GM12878 (cell line): ENCODE measurements around the gene PRRC2A. TPM values are rescaled to one million over a fixed set of nuclear protein-coding genes. Genes with fewer than 3 reads are reported as not detected.

ENCODE experiments used
- ATAC-seq: fragments of 200-7000 bp; cut with Tn5 transposase; 3 replicates; pipeline ENCODE4 v1.9.1; 2020; ENCODE audit warnings: mild to moderate bottlenecking, moderate library complexity
- BruUV-seq: library from RNA; stranded (reverse); fragments of 400-500 nt; replicated peaks from 2 replicates; lab custom pipeline; 2021; lab: Mats Ljungman, UMichigan
- CTCF ChIA-PET: fragments of 300-600 bp; sonication (Branson Sonifier 250); formaldehyde crosslinking; extraction: SDS; loops from one replicate; lab custom pipeline; 2021; ENCODE audit warnings: inconsistent platforms; lab: Yijun Ruan, JAX
- POLR2A ChIA-PET: fragments of 350-600 bp; formaldehyde crosslinking; extraction: SDS; loops from one replicate; lab custom pipeline; 2021; ENCODE audit warnings: inconsistent platforms; lab: Charles Lee
- RAD21 ChIA-PET: fragments of 300-600 bp; sonication (Branson Sonifier 250); formaldehyde crosslinking; loops from one replicate; lab custom pipeline; 2023; ENCODE audit warnings: antibody characterized with exemption; ENCODE audit not compliant: unreplicated experiment; lab: Charles Lee
- SMC1A ChIA-PET: fragments of 300-600 bp; sonication (Branson Sonifier 250); formaldehyde crosslinking; loops from one replicate; lab custom pipeline; 2023; ENCODE audit not compliant: unreplicated experiment, uncharacterized antibody; lab: Charles Lee
- DNase-seq: peaks from one replicate; pipeline ENCODE4 v3.0.0-alpha.2; 2011; ENCODE audit warnings: low read depth, low spot score
- FAIRE-seq: peaks from 3 replicates; lab custom pipeline; 2011; peaks lifted over from hg19 to GRCh38; lab: Jason Lieb, UNC
- H2AFZ ChIP-seq: 2 replicates; pipeline ENCODE4 v1.6.0; 2011; ENCODE audit warnings: low read depth, low read length, control low read depth; ENCODE audit not compliant: control insufficient read depth
- H3K27ac ChIP-seq: 2 replicates; pipeline ENCODE4 v1.5.1; 2011; ENCODE audit warnings: control low read depth; ENCODE audit not compliant: control insufficient read depth, insufficient read depth
- H3K27me3 ChIP-seq, 2 experiments: replicated peaks in 1 of 2; 2 replicates each; pipeline versions ENCODE4 v1.6.0 to v1.6.1; 2011; ENCODE audit warnings: low read length in 1 of 2; ENCODE audit not compliant: control insufficient read depth in 2 of 2, insufficient read depth in 2 of 2
- H3K36me3 ChIP-seq, 2 experiments: 2 replicates each; pipeline ENCODE4 v1.5.1; 2011; ENCODE audit warnings: low read length in 1 of 2; ENCODE audit not compliant: control insufficient read depth in 2 of 2, insufficient read depth in 2 of 2
- H3K4me1 ChIP-seq: 2 replicates; pipeline ENCODE4 v1.6.1; 2011; ENCODE audit warnings: mild to moderate bottlenecking, low read length, moderate library complexity, mixed read lengths; ENCODE audit not compliant: control insufficient read depth, insufficient read depth
- H3K4me2 ChIP-seq: 2 replicates; pipeline ENCODE4 v1.6.0; 2011; ENCODE audit warnings: control low read depth; ENCODE audit not compliant: control insufficient read depth, insufficient read depth
- H3K4me3 ChIP-seq: fragments of 200-600 bp; sonication (generic); 2 replicates; pipeline ENCODE4 v1.5.1; 2016
- H3K79me2 ChIP-seq: 2 replicates; pipeline ENCODE4 v1.6.0; 2011; ENCODE audit warnings: low read length; ENCODE audit not compliant: control insufficient read depth, insufficient read depth
- H3K9ac ChIP-seq: 2 replicates; pipeline ENCODE4 v1.8.0; 2011; ENCODE audit warnings: low read length, control low read depth, mixed read lengths; ENCODE audit not compliant: control insufficient read depth, insufficient read depth
- H3K9me3 ChIP-seq: replicated peaks from 3 replicates; pipeline ENCODE4 v1.5.1; 2011; ENCODE audit warnings: mild to moderate bottlenecking, low read length; ENCODE audit not compliant: control insufficient read depth, insufficient read depth
- H4K20me1 ChIP-seq: 2 replicates; pipeline ENCODE4 v1.6.0; 2011; ENCODE audit not compliant: control insufficient read depth, insufficient read depth
- BRCA1 ChIP-seq: IDR thresholded peaks from 2 replicates; pipeline ENCODE4 v1.6.1; 2011; ENCODE audit warnings: low read depth, low read length, improper control_type of control experiment
- FOXK2 ChIP-seq: fragments of 450-650 bp; IDR thresholded peaks from 2 replicates; pipeline ENCODE4 v1.6.1; 2017; ENCODE audit warnings: mild to moderate bottlenecking, moderate library complexity
- GATAD2B ChIP-seq: fragments of 450-650 bp; conservative IDR thresholded peaks from 2 replicates; pipeline ENCODE4 v1.6.1; 2017; ENCODE audit warnings: low read depth, mild to moderate bottlenecking, moderate library complexity
- IKZF2 ChIP-seq, 2 experiments: fragments of 450-650 bp; IDR thresholded peaks; 2 replicates each; pipeline ENCODE4 v1.6.1; 2017; ENCODE audit warnings: mild to moderate bottlenecking in 2 of 2, moderate library complexity in 2 of 2
- NKRF ChIP-seq: fragments of 450-650 bp; conservative IDR thresholded peaks from 2 replicates; pipeline ENCODE4 v1.6.1; 2017; ENCODE audit warnings: mild to moderate bottlenecking, moderate library complexity
- RBBP5 ChIP-seq: fragments of 200-600 bp; sonication (generic); conservative IDR thresholded peaks from 2 replicates; pipeline ENCODE4 v1.6.1; 2016
- RELA ChIP-seq: fragments of 450-650 bp; IDR thresholded peaks from 2 replicates; pipeline ENCODE4 v1.8.0; 2014; ENCODE audit warnings: borderline replicate concordance; ENCODE audit not compliant: partially characterized antibody
- SMARCA5 ChIP-seq: fragments of 450-650 bp; IDR thresholded peaks from 2 replicates; pipeline ENCODE4 v1.6.1; 2017; ENCODE audit warnings: mild to moderate bottlenecking
- ZNF592 ChIP-seq: fragments of 450-650 bp; IDR thresholded peaks from 2 replicates; pipeline ENCODE4 v1.6.1; 2017; ENCODE audit warnings: mild to moderate bottlenecking, moderate library complexity
- ZSCAN29 ChIP-seq: fragments of 450-650 bp; IDR thresholded peaks from 2 replicates; pipeline ENCODE4 v1.6.1; 2017; ENCODE audit warnings: mild to moderate bottlenecking, moderate library complexity
- WGBS: methylation state at CpG from one replicate; pipeline ENCODE4 v1.1.6; 2016; ENCODE audit warnings: low lambda C conversion rate; ENCODE audit not compliant: insufficient replicate concordance, insufficient coverage; ENCODE audit errors: missing lambda C conversion rate; 5-methylcytosine and 5-hydroxymethylcytosine counted together
- in situ Hi-C: fragments of 300-500 bp; cut with MboI; formaldehyde crosslinking; loops from 9 replicates; pipeline ENCODE4 v1.14.3; 2018; ENCODE audit warnings: mixed read lengths
- intact Hi-C: fragments of 100-400 bp; cut with micrococcal nuclease; formaldehyde crosslinking; loops from one replicate; pipeline ENCODE4 v1.14.2; 2022; ENCODE audit not compliant: unreplicated experiment
- polyA plus RNA-seq, 11 experiments: library from polyadenylated mRNA; depleted of rRNA in 4 of 11; unstranded in 6 of 11; stranded (reverse) in 5 of 11; fragments of >200 nt; fragmentation: Nextera tagmentation in 4 of 11; fragmentation: Illumina TruSeq in 1 of 11; extraction: Ambion mirVana in 4 of 11; extraction: Trizol in 1 of 11; gene quantifications; 1 replicate in 1 of 11; 2 replicates in 10 of 11; pipeline versions ENCODE4 v1.2.1 to v1.2.3, GENCODE V29; 2011 to 2016; ENCODE audit warnings: inconsistent platforms in 2 of 11, missing spikeins in 2 of 11, low read depth in 1 of 11
- total RNA-seq, 4 experiments: library from RNA; depleted of rRNA in 3 of 4; stranded (reverse); fragments of >200 nt in 3 of 4; fragmentation: Illumina TruSeq in 1 of 4; extraction: Trizol in 1 of 4; gene quantifications; 2 replicates each; pipeline versions ENCODE4 v1.2.1 to v1.2.3, GENCODE V29; 2013 to 2021

The PRRC2A gene
- total and polyA plus RNA-seq, 10 of the 15 experiments (the other 5 are each of a cell fraction or from before 2014, with no cell fraction given) = 0.40 to 244 (median 61.3) TPM

GRCh38 chr6:31666337-31666965 is 45.9 kb downstream of the PRRC2A start:
- WGBS = 2% methylated on average over 15 of the region's 15 CpGs
- CTCF ChIA-PET = interaction anchor here (0.9 to 1.6 kb wide), 2 partner anchors 68 to 165 kb away, joined by 3 to 9 read pairs; no protein-coding TSS in a partner anchor
- peak; percentile 52 for FAIRE-seq

More at GRCh38 chr6:31666337-31666965, 45.9 kb downstream of the PRRC2A start:
- ChIA-PET RAD21 (interaction anchor here (1.6 kb wide), 1 partner anchor 13 kb away, joined by 3 read pairs; no protein-coding TSS in a partner anchor), POLR2A (interaction anchor here (0.5 to 1.4 kb wide), 7 partner anchors 8 to 305 kb away, joined by 3 to 7 read pairs (median 4); partner anchors contain the start of genes BAG6 and DXO), SMC1A (interaction anchor here (0.7 to 1.1 kb wide), 3 partner anchors 10 to 44 kb away, joined by 3 read pairs; no protein-coding TSS in a partner anchor)
- in situ Hi-C loops (no loop called here), intact Hi-C loops (loop anchor here (5.0 kb wide), 2 partner anchors 71 to 166 kb away; partner anchors contain the start of gene CLIC1)
- Histone ChIP-seq H3K9ac (peak overlapping the region; percentile 97), H3K27ac (peak overlapping the region; percentile 94), H4K20me1 (no peaks in the 10 kb centered on the region), H3K4me3 (peak overlapping the region; percentile 93), H3K9me3 (no peaks in the 10 kb centered on the region), H2AFZ (peak overlapping the region; percentile 77; the same call in 1 of the 2 replicates), H3K36me3 (peaks cover 18 to 39% of the 10 kb centered on the region in 2 experiments), H3K79me2 (peaks cover 51% of the 10 kb centered on the region), H3K4me1 (peaks cover 32% of the 10 kb centered on the region)
- no TSS peak for BruUV-seq
- no peak for ATAC-seq
- DNase-seq = no peak
- TF ChIP-seq BRCA1 (no peak), FOXK2 (0 out of 2 replicates have a peak, but pooled peaks have one; percentile 7), ZSCAN29 (no peak), SMARCA5 (peak; percentile 40; the same call in 1 of the 2 replicates), RBBP5 (no peak), NKRF (0 out of 2 replicates have a peak, but pooled peaks have one; percentile 37), IKZF2 (IDR thresholded peaks at IDR 0.05) (0 out of 4 replicates have a peak, but pooled peaks have one; percentile 16 to 25), RELA (no peak), ZNF592 (no peak), GATAD2B (peak; percentile 13; the same call in 1 of the 2 replicates)
- TF ChIP-seq, all 136 proteins: peak for 5
- H3K4me2 ChIP-seq = peak overlapping the region; percentile 95
- no peaks in the 10 kb centered on the region for H3K27me3 ChIP-seq
